NOMO-1 treated with DMSO at 0.1 percent for 48 hours (cell line): Measurements from ENCODE around the gene PRPF6.
"Not testable (repeated sequence)": the region's sequence is repeated elsewhere in the genome, so short reads cannot be mapped to it uniquely, and the experiment has no call there.

ENCODE experiments used
- DNase-seq: peaks from one replicate; lab custom pipeline; 2025; ENCODE audit not compliant: unreplicated experiment; lab: John Stamatoyannopoulos, UW

The PRPF6 gene

DNA sequence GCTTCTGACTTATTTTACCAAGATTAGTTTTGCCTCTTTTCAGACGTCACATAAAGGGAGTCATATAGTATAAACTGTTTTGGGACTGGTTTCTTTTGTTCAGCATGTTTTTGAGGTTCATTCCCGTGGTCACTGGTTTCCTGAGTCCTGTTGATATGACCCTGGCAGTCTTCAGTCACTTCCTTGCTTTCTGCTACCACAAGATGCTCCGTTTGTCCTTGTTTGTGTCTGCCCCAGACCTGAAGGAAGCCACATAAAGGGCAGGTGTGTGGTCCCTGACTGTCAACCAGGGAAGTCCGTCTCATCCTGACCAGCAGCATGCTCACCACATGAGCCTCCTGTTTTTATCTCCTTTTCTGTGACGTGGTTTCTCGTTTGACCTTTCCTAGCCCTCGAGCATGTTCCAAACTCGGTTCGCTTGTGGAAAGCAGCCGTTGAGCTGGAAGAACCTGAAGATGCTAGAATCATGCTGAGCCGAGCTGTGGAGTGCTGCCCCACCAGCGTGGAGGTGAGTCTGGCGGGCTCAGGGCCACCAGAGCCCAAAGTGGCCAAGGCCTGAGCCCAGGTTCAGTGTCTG, 29.0 kb downstream of the PRPF6 start:
- DNase-seq, result no peak

DNA sequence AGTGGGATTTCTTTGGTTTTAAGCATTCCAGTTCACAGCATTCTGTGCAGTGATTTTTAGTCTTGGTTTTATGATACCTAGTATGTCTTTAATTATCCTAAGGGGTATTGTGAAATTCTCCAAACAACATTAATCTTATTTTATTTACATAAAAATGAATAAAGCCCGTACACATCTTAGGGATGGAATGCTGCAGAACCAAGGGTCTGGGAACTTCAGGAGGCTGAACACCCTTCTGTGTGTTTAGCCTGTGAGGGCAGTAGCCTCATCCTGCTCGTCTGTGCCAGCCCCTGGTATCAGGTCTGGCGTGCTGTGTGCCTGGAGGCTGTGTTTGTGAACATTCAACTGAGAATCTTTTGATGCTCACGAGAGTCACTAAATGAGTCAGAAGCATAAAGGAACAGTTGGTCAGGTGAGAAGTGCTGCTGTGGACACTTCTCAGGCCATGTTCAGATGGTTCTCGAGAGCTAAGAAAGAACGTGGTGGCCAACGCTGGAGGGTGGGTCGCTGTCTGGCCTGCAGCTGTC, 29.8 kb downstream of the PRPF6 start:
- no peak for DNase-seq

DNA sequence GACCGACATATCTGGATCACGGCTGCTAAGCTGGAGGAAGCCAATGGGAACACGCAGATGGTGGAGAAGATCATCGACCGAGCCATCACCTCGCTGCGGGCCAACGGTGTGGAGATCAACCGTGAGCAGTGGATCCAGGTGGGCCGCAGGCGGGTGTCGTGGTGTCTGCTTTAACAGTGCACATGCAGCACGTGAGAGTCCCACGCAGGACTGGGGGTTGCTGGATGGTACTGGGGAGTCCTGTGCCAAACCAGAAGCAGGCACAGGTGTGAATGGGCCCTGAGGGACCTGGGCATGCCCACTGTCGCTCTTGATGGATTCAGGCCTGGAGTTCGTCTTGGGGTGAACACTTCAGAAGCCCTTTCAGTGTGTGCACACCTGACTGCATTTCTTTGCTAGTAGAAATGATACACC, 30.4 kb downstream of the PRPF6 start:
- no peak for DNase-seq

DNA sequence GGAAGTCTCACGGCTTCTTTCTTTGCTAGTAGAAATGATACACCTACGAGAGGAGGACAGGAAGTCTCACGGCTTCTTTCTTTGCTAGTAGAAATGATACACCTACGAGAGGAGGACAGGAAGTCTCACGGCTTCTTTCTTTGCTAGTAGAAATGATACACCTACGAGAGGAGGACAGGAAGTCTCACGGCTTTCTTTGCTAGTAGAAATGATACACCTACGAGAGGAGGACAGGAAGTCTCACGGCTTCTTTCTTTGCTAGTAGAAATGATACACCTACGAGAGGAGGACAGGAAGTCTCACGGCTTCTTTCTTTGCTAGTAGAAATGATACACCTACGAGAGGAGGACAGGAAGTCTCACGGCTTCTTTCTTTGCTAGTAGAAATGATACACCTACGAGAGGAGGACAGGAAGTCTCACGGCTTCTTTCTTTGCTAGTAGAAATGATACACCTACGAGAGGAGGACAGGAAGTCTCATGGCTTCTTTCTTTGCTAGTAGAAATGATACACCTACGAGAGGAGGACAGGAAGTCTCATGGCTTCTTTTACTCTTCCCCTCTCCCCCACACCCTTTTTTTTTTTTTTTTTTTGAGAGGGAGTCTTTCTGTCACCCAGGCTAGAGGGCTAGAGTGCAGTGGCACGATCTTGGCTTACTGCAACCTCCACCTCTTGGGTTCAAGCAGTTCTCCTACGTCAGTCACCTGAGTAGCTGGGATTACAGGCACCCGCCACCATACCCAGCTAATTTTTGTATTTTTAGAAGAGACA, 31.6 kb downstream of the PRPF6 start:
- DNase-seq, result not testable (repeated sequence)

DNA sequence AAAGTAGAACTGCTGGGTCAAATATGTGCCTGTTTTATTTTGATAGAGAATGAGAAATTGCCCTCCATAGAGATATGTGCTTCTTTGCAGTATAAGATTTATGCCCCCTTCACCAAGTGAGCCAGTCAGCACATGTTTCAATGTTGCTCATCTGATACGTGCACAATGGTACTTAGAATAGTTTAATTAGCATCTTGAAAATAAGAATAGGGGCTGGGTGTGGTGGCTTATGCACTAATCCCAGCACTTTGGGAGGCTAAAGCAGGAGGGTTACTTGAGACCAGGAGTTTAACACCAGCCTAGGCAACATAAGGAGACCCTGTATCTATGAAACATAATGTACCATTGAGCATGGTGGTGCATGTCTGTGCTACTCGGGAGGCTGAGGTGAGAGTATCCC, 34.7 kb downstream of the PRPF6 start:
- DNase-seq, result no peak

DNA sequence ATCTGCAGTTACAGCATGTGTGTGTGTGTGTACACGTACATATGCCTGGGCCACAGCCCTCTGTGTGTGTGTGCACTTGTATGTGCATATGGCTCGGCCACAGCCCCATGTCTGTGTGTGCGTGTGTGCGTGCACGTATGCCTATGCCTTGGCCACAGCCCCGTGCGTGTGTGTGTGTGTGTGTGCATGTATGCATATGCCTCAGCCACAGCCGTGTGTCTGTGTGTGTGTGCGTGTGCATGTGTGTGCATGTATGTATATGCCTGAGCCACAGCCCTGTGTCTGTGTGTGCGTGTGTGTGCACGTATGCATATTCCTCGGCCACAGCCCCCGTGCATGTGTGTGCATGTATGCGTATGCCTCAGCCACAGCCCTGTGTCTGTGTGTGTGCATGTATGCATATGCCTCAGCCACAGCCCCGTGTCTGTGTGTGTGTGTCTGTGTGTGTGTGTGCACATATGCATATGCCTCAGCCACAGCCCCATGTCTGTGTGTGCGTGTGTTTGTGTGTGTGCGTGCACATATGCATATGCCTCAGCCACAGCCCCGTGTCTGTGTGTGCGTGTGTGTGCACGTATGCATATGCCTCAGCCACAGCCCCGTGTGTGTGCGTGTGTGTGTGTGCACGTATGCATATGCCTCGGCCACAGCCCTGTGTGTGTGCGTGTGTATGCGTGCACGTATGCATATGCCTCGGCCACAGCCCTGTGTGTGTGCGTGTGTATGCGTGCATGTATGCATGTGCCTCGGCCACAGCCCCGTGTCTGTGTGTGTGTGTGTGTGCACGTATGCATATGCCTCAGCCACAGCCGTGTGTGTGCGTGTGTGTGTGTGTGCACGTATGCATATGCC, 40.4 kb downstream of the PRPF6 start:
- no peak for DNase-seq

DNA sequence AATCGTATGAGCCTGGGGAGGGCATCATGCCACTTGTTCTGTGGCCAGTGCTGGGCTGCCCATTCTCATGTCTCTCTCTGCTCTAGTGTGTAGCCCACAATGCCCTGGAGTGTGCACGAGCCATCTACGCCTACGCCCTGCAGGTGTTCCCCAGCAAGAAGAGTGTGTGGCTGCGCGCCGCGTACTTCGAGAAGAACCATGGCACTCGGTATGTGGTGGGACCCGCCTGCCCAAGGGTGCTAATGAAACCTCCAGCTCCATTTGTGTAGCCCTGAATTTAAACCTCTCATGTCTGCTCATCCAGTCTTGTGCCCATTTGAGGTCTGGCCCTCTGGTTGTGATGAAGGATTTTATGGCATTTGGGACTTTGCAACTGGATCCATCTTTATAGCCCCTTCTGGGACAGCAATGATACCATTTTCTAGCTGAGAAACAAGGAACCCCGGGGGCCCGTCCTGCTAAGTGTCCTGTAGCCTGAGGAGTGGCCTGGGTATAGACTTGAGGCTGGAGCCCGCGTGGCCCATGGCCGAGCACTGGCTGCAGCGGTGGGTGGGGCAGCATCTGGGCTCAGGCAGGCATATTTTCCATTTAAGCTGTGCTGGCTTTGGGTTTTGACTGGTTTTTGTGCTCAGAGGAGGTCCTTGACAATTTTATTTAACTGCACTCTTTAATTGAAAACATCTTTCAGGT, 41.9 kb downstream of the PRPF6 start:
- no peak for DNase-seq

DNA sequence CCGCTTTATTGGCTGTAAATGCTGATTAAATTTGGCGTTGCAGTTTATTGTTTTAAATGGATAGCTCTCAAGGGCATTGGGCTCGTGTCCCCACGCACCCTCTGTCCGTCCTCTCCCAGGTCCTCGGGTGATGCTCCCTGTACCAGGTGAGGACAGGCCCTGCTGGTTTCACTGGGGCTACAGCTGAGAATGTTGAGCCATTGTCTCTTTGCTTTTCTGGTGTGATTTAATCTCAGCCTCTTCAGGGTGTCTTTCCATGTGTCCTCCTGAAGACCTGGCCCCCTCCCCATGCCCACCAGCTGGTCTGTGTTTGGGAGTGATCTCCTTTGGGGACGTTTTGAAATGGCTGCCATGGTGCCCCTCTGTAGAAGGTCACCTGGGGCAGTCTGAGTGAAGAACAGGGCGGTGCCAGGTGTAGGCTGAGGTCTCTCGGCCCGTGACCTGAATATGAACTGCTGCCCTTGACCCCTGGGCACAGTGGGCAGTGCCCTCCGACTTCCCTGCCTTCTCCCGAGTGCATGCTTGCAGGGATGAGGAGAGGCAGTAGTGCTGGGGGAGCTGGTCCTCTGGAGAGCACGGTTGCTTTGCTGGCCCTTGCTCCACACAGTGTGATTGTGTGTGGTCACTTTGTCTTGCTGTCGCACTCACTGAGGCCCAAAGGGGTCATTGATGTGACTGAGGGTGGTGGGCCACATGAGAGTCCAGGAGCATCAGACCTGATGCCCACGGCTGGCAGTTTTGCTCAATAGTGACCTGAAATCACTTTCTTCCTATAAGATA, 42.6 kb downstream of the PRPF6 start:
- no peak for DNase-seq

DNA sequence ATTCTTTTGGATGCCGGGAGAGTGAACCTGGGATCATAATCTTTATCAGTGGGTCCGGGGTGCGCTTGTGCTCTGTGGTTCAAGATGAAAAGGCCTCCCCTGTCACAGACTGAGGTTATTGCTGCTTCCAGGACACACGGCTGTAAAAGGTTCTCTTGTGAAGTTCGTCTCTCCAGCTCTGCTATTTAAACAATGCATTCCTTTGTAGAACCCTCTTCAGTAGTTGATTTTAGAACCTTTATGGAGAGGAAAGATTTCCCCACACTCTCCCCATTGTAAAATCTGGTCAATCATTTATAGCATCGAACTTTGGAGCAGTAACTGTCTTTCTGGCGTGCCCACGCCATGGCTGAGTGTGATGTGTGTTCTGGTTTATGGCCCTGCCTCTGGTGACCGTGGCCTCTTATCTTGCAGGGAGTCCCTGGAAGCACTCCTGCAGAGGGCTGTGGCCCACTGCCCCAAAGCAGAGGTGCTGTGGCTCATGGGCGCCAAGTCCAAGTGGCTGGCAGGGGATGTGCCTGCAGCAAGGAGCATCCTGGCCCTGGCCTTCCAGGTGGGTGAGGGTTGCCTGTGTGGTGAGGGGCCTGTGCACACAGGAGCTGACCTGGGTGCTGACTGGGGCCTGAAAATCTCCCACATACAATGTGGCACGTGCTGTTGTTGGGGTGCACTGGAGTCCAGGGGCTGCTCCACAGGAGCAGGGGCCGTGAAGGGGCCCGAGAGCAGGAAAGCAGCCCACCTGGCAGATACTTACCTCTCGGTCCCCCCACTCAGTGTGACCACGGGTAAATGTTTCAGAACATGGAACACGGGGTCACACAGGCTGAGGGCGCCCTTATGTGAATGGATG, 43.4 kb downstream of the PRPF6 start:
- no peak for DNase-seq

DNA sequence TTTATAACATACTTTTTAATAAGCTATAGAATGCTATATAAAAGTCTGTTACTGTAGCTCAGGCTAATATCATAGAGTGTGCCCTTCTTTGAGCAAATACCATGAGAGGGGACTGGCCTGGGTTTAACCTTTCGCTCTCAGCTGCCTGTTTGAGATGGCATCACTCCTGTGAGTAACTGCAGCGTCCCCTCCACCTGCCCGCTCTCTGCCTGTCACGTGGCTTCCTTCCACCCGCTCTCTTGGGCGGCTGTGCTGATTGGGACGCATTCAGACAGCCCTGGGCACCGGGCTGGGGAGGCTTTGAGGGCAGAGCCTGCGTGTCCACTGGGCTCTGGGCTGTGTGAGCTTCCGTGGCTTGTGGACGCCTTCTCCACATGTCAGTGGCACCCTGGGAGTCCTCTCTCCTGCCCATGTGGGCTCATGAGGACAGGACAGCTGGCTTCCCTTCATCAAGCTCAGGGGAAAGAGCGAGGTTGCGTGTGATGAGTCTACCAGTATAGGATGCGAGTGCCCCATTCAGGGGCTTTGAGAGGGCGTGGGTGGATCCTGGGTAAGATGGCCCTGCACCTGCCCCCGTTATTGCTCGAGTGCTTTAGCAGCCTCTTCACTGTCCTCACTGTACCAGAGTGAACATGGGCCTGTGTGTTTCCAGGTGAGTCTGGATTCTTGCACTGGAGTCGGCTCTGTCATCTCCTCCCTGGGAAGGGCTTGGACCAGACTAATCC, 44.3 kb downstream of the PRPF6 start:
- DNase-seq, result no peak

DNA sequence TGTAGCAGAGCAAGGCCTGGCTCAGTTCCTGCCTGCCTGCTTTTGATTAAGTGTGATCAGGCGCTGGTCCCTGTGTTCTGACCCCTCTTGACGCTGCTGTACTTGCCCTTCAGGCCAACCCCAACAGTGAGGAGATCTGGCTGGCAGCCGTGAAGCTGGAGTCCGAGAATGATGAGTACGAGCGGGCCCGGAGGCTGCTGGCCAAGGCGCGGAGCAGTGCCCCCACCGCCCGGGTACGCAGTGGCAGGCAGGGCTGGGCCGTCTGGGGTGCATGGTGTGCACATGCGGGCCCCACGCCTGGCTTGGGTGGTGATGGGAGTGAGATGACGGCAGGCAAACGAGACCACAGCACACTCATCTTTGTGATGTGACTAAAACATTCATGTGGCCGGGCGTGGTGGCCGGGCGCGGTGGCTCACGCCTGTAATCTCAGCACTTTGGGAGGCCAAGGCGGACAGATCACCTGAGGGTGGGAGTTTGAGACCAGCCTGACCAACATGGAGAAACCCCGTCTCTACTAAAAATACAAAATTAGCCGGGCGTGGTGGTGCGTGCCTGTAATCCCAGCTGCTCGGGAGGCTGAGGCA, 45.0 kb downstream of the PRPF6 start:
- no peak for DNase-seq

DNA sequence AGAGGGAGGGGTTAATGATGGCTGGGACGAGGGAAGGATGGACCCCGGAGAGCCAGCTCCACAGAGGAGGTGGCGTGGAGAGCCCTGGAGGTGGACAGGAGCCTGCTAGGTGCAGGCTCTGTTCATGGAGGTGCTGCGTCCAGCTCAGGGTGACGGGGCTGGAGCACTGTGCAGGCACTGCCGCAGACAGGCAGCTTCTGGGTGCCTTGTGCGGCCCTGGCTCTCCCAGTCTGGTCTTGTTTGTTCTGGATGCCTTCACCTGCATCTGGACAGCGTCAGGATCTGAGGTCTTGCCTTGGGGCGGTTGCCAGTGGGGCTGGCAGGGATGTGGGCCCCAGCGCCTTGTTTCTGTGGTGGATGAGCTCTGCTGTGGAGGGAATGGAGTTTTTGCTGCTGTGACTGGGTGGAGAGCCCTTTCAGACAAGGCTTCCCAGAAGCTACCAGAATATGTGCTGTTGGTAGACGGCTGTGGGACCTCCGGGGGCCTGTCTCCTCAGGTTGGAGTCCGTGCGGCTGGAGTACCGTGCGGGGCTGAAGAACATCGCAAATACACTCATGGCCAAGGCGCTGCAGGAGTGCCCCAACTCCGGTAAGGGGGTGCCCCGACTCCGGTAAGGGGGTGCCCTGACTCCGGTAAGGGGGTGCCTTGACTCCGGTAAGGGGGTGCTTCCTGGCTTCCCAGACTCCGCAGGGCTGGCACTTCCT, 47.2 kb downstream of the PRPF6 start:
- no peak for DNase-seq

DNA sequence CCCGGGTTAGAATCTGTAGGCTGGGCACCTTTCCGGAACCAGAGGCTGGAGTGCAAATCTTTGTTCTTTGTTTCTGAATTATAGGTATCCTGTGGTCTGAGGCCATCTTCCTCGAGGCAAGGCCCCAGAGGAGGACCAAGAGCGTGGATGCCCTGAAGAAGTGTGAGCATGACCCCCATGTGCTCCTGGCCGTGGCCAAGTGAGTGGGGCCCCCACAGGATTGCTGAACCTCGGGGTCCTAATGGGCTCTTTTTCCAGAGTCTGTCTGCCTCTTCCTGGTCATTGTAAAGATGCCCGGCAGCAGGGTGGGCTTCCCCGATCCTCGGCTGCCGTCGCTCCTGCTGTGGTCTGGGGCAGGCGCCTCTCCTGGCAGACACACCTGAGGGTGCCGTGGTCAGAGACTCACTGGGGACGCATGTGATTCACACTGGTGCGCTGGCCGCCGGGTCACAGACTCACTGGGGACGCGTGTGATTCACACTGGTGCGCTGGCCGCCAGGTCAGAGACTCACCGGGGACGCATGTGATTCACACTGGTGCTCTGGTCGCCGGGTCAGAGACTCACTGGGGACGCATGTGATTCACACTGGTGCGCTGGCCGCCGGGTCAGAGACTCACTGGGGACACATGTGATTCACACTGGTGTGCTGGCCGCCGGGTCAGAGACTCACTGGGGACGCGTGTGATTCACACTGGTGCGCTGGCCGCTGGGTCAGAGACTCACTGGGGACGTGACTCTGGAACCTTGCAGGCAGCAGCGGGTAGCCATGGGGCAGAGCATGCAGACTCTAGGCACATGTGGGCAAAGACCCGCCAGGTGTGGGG, 48.6 kb downstream of the PRPF6 start:
- DNase-seq, result no peak

DNA sequence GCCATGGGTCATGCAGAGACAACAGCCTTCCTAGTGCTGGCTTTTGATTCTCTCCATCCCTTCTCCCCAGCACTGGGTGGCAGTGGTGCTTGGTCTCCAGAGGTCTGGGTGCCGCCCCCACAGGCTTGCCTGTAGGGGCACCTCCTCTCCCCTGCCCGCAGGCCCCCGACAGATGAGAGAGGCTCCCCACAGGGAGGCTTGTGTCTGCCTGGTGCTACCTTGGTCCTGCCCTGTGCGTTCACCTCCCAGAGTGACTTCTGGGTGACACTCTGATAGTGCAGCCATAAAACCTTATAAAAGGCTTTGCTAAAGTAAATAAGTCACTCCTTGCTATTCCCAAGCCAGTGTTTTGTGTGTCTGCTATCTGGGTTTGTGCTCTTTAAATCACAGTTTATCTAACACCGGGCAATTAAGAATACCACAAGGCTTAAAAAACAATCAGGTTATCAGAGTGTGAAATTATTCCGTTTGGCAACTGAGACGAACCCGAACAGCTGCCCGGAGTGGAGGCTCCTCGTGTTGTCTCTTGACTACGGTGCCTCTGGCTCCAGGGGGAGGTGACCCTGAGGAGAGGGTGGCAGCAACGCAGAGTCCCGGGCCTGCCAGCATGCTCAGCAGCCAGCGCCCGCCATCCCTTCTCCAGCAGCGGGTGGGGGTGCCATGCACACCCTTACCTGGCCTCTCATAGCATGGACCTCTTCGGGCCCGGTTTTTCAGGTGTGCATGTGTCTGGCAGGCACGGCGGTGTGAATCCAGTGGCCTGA, 49.6 kb downstream of the PRPF6 start:
- DNase-seq, result no peak

DNA sequence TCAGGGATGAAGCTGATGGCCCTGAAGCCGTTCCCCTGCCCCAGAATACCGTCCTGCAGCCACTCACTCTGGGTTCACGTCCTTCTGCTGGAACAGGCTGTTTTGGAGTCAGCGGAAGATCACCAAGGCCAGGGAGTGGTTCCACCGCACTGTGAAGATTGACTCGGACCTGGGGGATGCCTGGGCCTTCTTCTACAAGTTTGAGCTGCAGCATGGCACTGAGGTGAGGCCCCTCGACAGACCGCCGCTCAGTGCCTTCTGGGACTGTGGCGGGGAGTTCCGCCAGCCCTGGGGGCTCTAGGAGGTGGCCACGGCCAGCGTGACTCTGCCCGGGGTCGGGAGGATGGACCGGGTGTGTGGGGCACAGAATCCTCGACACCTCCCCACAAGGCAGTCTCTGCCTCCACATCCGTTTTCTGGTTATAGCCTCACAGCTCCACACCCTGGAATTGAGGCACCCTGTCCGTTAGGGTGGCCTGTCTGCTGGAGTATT, 50.9 kb downstream of the PRPF6 start:
- no peak for DNase-seq
